Body of pancreas (tissue), 4 donors: ENCODE measurements around the gene DNAJB8.

Experiments
- POLR2A ChIP-seq, 3 donors: fragments of 450-650 bp; IDR thresholded peaks; one replicate each; pipeline ENCODE4 v1.6.1; 2016; ENCODE audit warnings: antibody characterized with exemption in 3 of 3, mild to moderate bottlenecking in 2 of 3
- TF ChIP-seq, protein P1 (sequence below), 7 experiments: fragments of 450-650 bp in 4 of 7; fragments of 200-600 bp in 3 of 7; sonication (generic) in 3 of 7; IDR thresholded peaks; one replicate each; pipeline ENCODE4 v1.5.1; 2016 to 2019; ENCODE audit warnings: antibody characterized with exemption in 7 of 7

- TF ChIP-seq, protein P1, sequence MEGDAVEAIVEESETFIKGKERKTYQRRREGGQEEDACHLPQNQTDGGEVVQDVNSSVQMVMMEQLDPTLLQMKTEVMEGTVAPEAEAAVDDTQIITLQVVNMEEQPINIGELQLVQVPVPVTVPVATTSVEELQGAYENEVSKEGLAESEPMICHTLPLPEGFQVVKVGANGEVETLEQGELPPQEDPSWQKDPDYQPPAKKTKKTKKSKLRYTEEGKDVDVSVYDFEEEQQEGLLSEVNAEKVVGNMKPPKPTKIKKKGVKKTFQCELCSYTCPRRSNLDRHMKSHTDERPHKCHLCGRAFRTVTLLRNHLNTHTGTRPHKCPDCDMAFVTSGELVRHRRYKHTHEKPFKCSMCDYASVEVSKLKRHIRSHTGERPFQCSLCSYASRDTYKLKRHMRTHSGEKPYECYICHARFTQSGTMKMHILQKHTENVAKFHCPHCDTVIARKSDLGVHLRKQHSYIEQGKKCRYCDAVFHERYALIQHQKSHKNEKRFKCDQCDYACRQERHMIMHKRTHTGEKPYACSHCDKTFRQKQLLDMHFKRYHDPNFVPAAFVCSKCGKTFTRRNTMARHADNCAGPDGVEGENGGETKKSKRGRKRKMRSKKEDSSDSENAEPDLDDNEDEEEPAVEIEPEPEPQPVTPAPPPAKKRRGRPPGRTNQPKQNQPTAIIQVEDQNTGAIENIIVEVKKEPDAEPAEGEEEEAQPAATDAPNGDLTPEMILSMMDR (IDR thresholded peaks at IDR 0.05): no peak
- TF ChIP-seq POLR2A (IDR thresholded peaks at IDR 0.05): no peak
Measured at GRCh38 chr3:128486205-128486628, 19.5 kb upstream of the DNAJB8 start.
